ENCODE results near the gene GSS. TPM values are rescaled to one million over a fixed set of nuclear protein-coding genes. Genes with fewer than 3 reads are reported as not detected.

Gene GSS
- polyA plus RNA-seq, 2 donors, result 40.9 to 48.3 TPM

GRCh38 chr20:34979366-34980153, 24.0 kb upstream of the GSS start:
- Histone ChIP-seq H3K9me3 (ENCODE audit: control insufficient read depth in 2 of 2, insufficient read depth in 1 of 2, low read depth in 1 of 2, low read length in 1 of 2) (no peaks in the 10 kb centered on the region), H3K36me3 (ENCODE audit: control insufficient read depth in 2 of 2, insufficient read depth in 2 of 2, low read length in 1 of 2) (no peaks in the 10 kb centered on the region), H3K27me3 (ENCODE audit: control insufficient read depth in 1 of 2, insufficient read depth in 2 of 2, low read length in 2 of 2) (peaks cover 0 to 4% of the 10 kb centered on the region in 2 donors), H3K27ac (ENCODE audit: low read depth in 2 of 2, low read length in 1 of 2) (no peak overlapping the region), H3K4me3 (ENCODE audit: low read depth in 1 of 2, low read length in 2 of 2) (no peak overlapping the region), H3K4me1 (ENCODE audit: control insufficient read depth in 2 of 2, insufficient read depth in 2 of 2, low read length in 1 of 2) (peaks cover 0 to 3% of the 10 kb centered on the region in 2 donors)
- WGBS, 2 donors, result 75 to 81% methylated on average over 42 of the region's 42 CpGs

- Histone ChIP-seq H3K9me3 (ENCODE audit: control insufficient read depth in 2 of 2, insufficient read depth in 1 of 2, low read depth in 1 of 2, low read length in 1 of 2) (no peaks in the 10 kb centered on the region), H3K4me3 (ENCODE audit: low read depth in 1 of 2, low read length in 2 of 2) (no peak overlapping the region), H3K27ac (ENCODE audit: low read depth in 2 of 2, low read length in 1 of 2) (no peak overlapping the region), H3K4me1 (ENCODE audit: control insufficient read depth in 2 of 2, insufficient read depth in 2 of 2, low read length in 1 of 2) (no peaks in the 10 kb centered on the region), H3K36me3 (ENCODE audit: control insufficient read depth in 2 of 2, insufficient read depth in 2 of 2, low read length in 1 of 2) (no peaks in the 10 kb centered on the region), H3K27me3 (ENCODE audit: control insufficient read depth in 1 of 2, insufficient read depth in 2 of 2, low read length in 2 of 2) (no peaks in the 10 kb centered on the region)
- WGBS, 2 donors, result 76 to 82% methylated on average over 10 of the region's 10 CpGs
These were observed 22.6 kb upstream of the GSS start for GRCh38 chr20:34978092-34978744.

- H3K27me3 ChIP-seq (ENCODE audit: control insufficient read depth in 1 of 2, insufficient read depth in 2 of 2, low read length in 2 of 2), result no peaks in the 10 kb centered on the region
- no peaks in the 10 kb centered on the region for H3K9me3 ChIP-seq (ENCODE audit: control insufficient read depth in 2 of 2, insufficient read depth in 1 of 2, low read depth in 1 of 2, low read length in 1 of 2)
- no peak overlapping the region for H3K4me3 ChIP-seq (ENCODE audit: low read depth in 1 of 2, low read length in 2 of 2)
- WGBS, 2 donors, result 54 to 60% methylated on average over 17 of the region's 17 CpGs
- H3K36me3 ChIP-seq (ENCODE audit: control insufficient read depth in 2 of 2, insufficient read depth in 2 of 2, low read length in 1 of 2), result no peaks in the 10 kb centered on the region
- no peak overlapping the region for H3K27ac ChIP-seq (ENCODE audit: low read depth in 2 of 2, low read length in 1 of 2)
- no peaks in the 10 kb centered on the region for H3K4me1 ChIP-seq (ENCODE audit: control insufficient read depth in 2 of 2, insufficient read depth in 2 of 2, low read length in 1 of 2)
These were observed 21.9 kb upstream of the GSS start for GRCh38 chr20:34977365-34978091.

- H3K9me3 ChIP-seq (ENCODE audit: control insufficient read depth in 2 of 2, insufficient read depth in 1 of 2, low read depth in 1 of 2, low read length in 1 of 2), result no peaks in the 10 kb centered on the region
- no peaks in the 10 kb centered on the region for H3K36me3 ChIP-seq (ENCODE audit: control insufficient read depth in 2 of 2, insufficient read depth in 2 of 2, low read length in 1 of 2)
- H3K27ac ChIP-seq (ENCODE audit: low read depth in 2 of 2, low read length in 1 of 2), result no peak overlapping the region
- 82 to 83% methylated on average over 12 of the region's 12 CpGs for WGBS, 2 donors
- no peaks in the 10 kb centered on the region for H3K4me1 ChIP-seq (ENCODE audit: control insufficient read depth in 2 of 2, insufficient read depth in 2 of 2, low read length in 1 of 2)
- no peaks in the 10 kb centered on the region for H3K27me3 ChIP-seq (ENCODE audit: control insufficient read depth in 1 of 2, insufficient read depth in 2 of 2, low read length in 2 of 2)
- no peak overlapping the region for H3K4me3 ChIP-seq (ENCODE audit: low read depth in 1 of 2, low read length in 2 of 2)
These were observed 20.7 kb upstream of the GSS start for GRCh38 chr20:34976286-34976685.

- no peaks in the 10 kb centered on the region for H3K27me3 ChIP-seq (ENCODE audit: control insufficient read depth in 1 of 2, insufficient read depth in 2 of 2, low read length in 2 of 2)
- no peaks in the 10 kb centered on the region for H3K36me3 ChIP-seq (ENCODE audit: control insufficient read depth in 2 of 2, insufficient read depth in 2 of 2, low read length in 1 of 2)
- no peaks in the 10 kb centered on the region for H3K9me3 ChIP-seq (ENCODE audit: control insufficient read depth in 2 of 2, insufficient read depth in 1 of 2, low read depth in 1 of 2, low read length in 1 of 2)
- no peak overlapping the region for H3K27ac ChIP-seq (ENCODE audit: low read depth in 2 of 2, low read length in 1 of 2)
- no peaks in the 10 kb centered on the region for H3K4me1 ChIP-seq (ENCODE audit: control insufficient read depth in 2 of 2, insufficient read depth in 2 of 2, low read length in 1 of 2)
- H3K4me3 ChIP-seq (ENCODE audit: low read depth in 1 of 2, low read length in 2 of 2), result no peak overlapping the region
- 79 to 82% methylated on average over 4 of the region's 4 CpGs for WGBS, 2 donors
These were observed 18.6 kb upstream of the GSS start for GRCh38 chr20:34974246-34974645.

GRCh38 chr20:34971561-34972235, 16.1 kb upstream of the GSS start:
- Histone ChIP-seq H3K9me3 (ENCODE audit: control insufficient read depth in 2 of 2, insufficient read depth in 1 of 2, low read depth in 1 of 2, low read length in 1 of 2) (no peaks in the 10 kb centered on the region), H3K36me3 (ENCODE audit: control insufficient read depth in 2 of 2, insufficient read depth in 2 of 2, low read length in 1 of 2) (no peaks in the 10 kb centered on the region), H3K27ac (ENCODE audit: low read depth in 2 of 2, low read length in 1 of 2) (no peak overlapping the region), H3K4me1 (ENCODE audit: control insufficient read depth in 2 of 2, insufficient read depth in 2 of 2, low read length in 1 of 2) (peaks cover 0 to 4% of the 10 kb centered on the region in 2 donors), H3K4me3 (ENCODE audit: low read depth in 1 of 2, low read length in 2 of 2) (no peak overlapping the region), H3K27me3 (ENCODE audit: control insufficient read depth in 1 of 2, insufficient read depth in 2 of 2, low read length in 2 of 2) (no peaks in the 10 kb centered on the region)
- 82 to 85% methylated on average over 10 of the region's 10 CpGs for WGBS, 2 donors

- no peaks in the 10 kb centered on the region for H3K27me3 ChIP-seq (ENCODE audit: control insufficient read depth in 1 of 2, insufficient read depth in 2 of 2, low read length in 2 of 2)
- no peaks in the 10 kb centered on the region for H3K9me3 ChIP-seq (ENCODE audit: control insufficient read depth in 2 of 2, insufficient read depth in 1 of 2, low read depth in 1 of 2, low read length in 1 of 2)
- no peaks in the 10 kb centered on the region for H3K36me3 ChIP-seq (ENCODE audit: control insufficient read depth in 2 of 2, insufficient read depth in 2 of 2, low read length in 1 of 2)
- no peak overlapping the region for H3K27ac ChIP-seq (ENCODE audit: low read depth in 2 of 2, low read length in 1 of 2)
- no peak overlapping the region for H3K4me3 ChIP-seq (ENCODE audit: low read depth in 1 of 2, low read length in 2 of 2)
- H3K4me1 ChIP-seq (ENCODE audit: control insufficient read depth in 2 of 2, insufficient read depth in 2 of 2, low read length in 1 of 2), result peaks cover 0 to 4% of the 10 kb centered on the region in 2 donors
- 94% methylated on average over 9 of the region's 9 CpGs for WGBS, 2 donors
These were observed 15.4 kb upstream of the GSS start for GRCh38 chr20:34970846-34971560.

- 92% methylated on average over 7 of the region's 7 CpGs for WGBS, 2 donors
- Histone ChIP-seq H3K4me3 (ENCODE audit: low read depth in 1 of 2, low read length in 2 of 2) (no peak overlapping the region), H3K4me1 (ENCODE audit: control insufficient read depth in 2 of 2, insufficient read depth in 2 of 2, low read length in 1 of 2) (peaks cover 0 to 4% of the 10 kb centered on the region in 2 donors), H3K27ac (ENCODE audit: low read depth in 2 of 2, low read length in 1 of 2) (no peak overlapping the region), H3K36me3 (ENCODE audit: control insufficient read depth in 2 of 2, insufficient read depth in 2 of 2, low read length in 1 of 2) (no peaks in the 10 kb centered on the region), H3K27me3 (ENCODE audit: control insufficient read depth in 1 of 2, insufficient read depth in 2 of 2, low read length in 2 of 2) (no peaks in the 10 kb centered on the region), H3K9me3 (ENCODE audit: control insufficient read depth in 2 of 2, insufficient read depth in 1 of 2, low read depth in 1 of 2, low read length in 1 of 2) (no peaks in the 10 kb centered on the region)
These were observed 14.7 kb upstream of the GSS start for GRCh38 chr20:34970193-34970840.

All from esophagus (tissue), 2 donors.